CD4-positive, alpha-beta T cell treated with Interleukin-15 for 4 hours (primary cell): ENCODE measurements around the gene BLMH.

Source experiments
- DNase-seq: peaks from one replicate; pipeline ENCODE4 v3.0.0-alpha.2; 2020; ENCODE audit warnings: low spot score

The BLMH gene

GRCh38 chr17:30291543-30292285 is at the start of gene BLMH:
TSS of gene BLMH (minus strand) at chr17:30291944. CDS start at chr17:30291819, 125 bp downstream.
- DNase-seq: peak; percentile 85

GRCh38 chr17:30340801-30341356 is 49.1 kb upstream of the BLMH start:
- no peak for DNase-seq

GRCh38 chr17:30339086-30339485 is 47.3 kb upstream of the BLMH start:
- DNase-seq: no peak

GRCh38 chr17:30337393-30337999 is 45.8 kb upstream of the BLMH start:
- no peak for DNase-seq

- DNase-seq: peak; percentile 74
These were observed 44.8 kb upstream of the BLMH start for GRCh38 chr17:30336369-30337171.

- no peak for DNase-seq
These were observed 42.7 kb upstream of the BLMH start for GRCh38 chr17:30334421-30334820.

GRCh38 chr17:30333503-30334360 is 42.0 kb upstream of the BLMH start, which contains the start of gene TMIGD1:
TSS of gene TMIGD1 (minus strand) at chr17:30334057. CDS start at chr17:30332133, 1,924 bp downstream.
- DNase-seq: no peak

- peak; percentile 77 for DNase-seq
These were observed 40.4 kb upstream of the BLMH start for GRCh38 chr17:30332057-30332542.

- no peak for DNase-seq
These were observed 35.1 kb upstream of the BLMH start for GRCh38 chr17:30326809-30327208.

- no peak for DNase-seq
These were observed 33.0 kb upstream of the BLMH start for GRCh38 chr17:30324723-30325122.

GRCh38 chr17:30323895-30324319 is 32.2 kb upstream of the BLMH start:
- peak; percentile 53 for DNase-seq

GRCh38 chr17:30323262-30323894 is 31.6 kb upstream of the BLMH start:
- peak; percentile 58 for DNase-seq

- DNase-seq: no peak
These were observed 29.6 kb upstream of the BLMH start for GRCh38 chr17:30321314-30321713.

- no peak for DNase-seq
These were observed 26.4 kb upstream of the BLMH start for GRCh38 chr17:30318155-30318554.

GRCh38 chr17:30316736-30317135 is 25.0 kb upstream of the BLMH start:
- no peak for DNase-seq

- DNase-seq: no peak
These were observed 23.4 kb upstream of the BLMH start for GRCh38 chr17:30315106-30315505.

GRCh38 chr17:30314474-30314873 is 22.7 kb upstream of the BLMH start:
- DNase-seq: no peak

GRCh38 chr17:30312226-30312625 is 20.5 kb upstream of the BLMH start:
- DNase-seq: no peak

- DNase-seq: no peak
These were observed 18.8 kb upstream of the BLMH start for GRCh38 chr17:30310562-30310961.

GRCh38 chr17:30309591-30309990 is 17.8 kb upstream of the BLMH start:
- DNase-seq: no peak

- DNase-seq: no peak
These were observed 16.7 kb upstream of the BLMH start for GRCh38 chr17:30308406-30308805.
